Measurements from ENCODE around the gene SLC24A4.

Gene SLC24A4

DNA sequence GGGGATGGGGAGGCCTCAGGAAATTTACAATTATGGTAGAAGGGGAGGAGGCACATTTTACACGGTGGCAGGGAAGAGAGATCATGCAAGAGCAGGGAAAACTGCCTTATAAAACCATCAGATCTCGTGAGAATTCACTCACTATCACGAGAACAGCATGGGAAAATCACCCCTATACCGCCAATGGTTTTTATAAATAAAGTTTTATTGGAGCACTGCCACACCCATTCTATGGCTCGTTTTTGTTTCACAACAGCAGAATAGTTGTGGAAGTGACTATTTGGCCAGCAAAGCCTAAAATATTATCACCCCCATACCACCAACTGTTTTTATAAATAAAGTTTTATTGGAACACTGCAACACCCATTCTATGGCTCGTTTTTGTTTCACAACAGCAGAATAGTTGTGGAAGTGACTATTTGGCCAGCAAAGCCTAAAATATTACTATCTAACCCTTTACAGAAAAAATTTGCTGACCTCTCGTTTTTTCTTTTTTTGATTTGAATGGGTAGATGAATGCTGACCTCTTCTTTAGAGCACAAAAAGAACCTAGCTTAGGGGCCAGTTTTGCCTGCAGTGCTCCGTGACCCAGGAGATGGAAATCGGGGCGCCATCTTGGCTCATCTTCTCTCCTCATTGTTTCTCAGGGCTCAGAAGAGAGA lies 113.3 kb downstream of the SLC24A4 start:
- no peak overlapping the region for H3K4me3 ChIP-seq (replicated peaks in 1 of 2; ENCODE audit: low read depth in 2 of 2, low read length in 2 of 2)
- no peak for DNase-seq (ENCODE audit: low read depth in 2 of 2)
- TF ChIP-seq CTCF (IDR thresholded peaks at IDR 0.05; ENCODE audit: low read depth, low read length): no peak

- no peak for DNase-seq (ENCODE audit: low read depth in 2 of 2)
- no peak overlapping the region for H3K4me3 ChIP-seq (replicated peaks in 1 of 2; ENCODE audit: low read depth in 2 of 2, low read length in 2 of 2)
- no peak for TF ChIP-seq CTCF (IDR thresholded peaks at IDR 0.05; ENCODE audit: low read depth, low read length)
Observed at GRCh38 chr14:92437309-92437708, 114.3 kb downstream of the SLC24A4 start.

GRCh38 chr14:92437729-92438285 lies 114.8 kb downstream of the SLC24A4 start:
- TF ChIP-seq CTCF (IDR thresholded peaks at IDR 0.05; ENCODE audit: low read depth, low read length): no peak
- H3K4me3 ChIP-seq (replicated peaks in 1 of 2; ENCODE audit: low read depth in 2 of 2, low read length in 2 of 2): no peak overlapping the region
- no peak for DNase-seq (ENCODE audit: low read depth in 2 of 2)

GRCh38 chr14:92439537-92440344 lies 116.8 kb downstream of the SLC24A4 start:
- DNase-seq (ENCODE audit: low read depth in 2 of 2): no peak
- no peak overlapping the region for H3K4me3 ChIP-seq (replicated peaks in 1 of 2; ENCODE audit: low read depth in 2 of 2, low read length in 2 of 2)
- TF ChIP-seq CTCF (IDR thresholded peaks at IDR 0.05; ENCODE audit: low read depth, low read length): no peak

DNA sequence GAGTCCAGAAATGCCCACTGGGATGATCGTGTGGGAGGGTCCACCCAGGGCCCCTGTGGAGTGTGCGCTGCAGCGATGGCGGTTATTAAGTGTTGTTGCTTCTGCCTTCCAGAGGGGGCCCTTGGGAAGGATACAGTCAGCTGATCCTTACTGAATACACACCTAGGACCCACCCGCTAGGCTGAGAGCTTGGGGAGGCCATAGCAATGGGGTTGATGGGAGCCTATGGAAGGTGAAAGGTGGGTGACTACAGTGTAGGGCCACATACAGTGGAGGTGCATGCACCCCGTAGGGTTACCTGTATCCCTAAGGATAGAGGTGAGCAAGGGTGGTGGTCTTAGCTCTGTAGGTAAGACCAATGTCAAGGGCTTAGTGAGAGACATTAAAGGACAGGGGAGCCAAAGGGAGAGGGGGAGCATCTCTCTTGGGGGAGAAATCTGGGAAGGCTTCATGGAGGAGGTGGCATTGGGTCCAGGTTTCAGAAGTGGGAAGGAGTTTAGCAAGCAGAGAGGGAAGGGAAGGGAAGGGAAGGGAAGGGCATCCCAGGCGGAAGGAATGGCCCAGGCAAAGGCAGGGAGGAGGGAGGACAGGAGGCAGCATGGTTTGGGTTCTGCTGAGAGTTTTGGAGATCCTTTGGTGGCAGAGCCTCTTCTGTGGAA lies 117.5 kb downstream of the SLC24A4 start:
- no peak overlapping the region for H3K4me3 ChIP-seq (replicated peaks in 1 of 2; ENCODE audit: low read depth in 2 of 2, low read length in 2 of 2)
- no peak for TF ChIP-seq CTCF (IDR thresholded peaks at IDR 0.05; ENCODE audit: low read depth, low read length)
- no peak for DNase-seq (ENCODE audit: low read depth in 2 of 2)

DNA sequence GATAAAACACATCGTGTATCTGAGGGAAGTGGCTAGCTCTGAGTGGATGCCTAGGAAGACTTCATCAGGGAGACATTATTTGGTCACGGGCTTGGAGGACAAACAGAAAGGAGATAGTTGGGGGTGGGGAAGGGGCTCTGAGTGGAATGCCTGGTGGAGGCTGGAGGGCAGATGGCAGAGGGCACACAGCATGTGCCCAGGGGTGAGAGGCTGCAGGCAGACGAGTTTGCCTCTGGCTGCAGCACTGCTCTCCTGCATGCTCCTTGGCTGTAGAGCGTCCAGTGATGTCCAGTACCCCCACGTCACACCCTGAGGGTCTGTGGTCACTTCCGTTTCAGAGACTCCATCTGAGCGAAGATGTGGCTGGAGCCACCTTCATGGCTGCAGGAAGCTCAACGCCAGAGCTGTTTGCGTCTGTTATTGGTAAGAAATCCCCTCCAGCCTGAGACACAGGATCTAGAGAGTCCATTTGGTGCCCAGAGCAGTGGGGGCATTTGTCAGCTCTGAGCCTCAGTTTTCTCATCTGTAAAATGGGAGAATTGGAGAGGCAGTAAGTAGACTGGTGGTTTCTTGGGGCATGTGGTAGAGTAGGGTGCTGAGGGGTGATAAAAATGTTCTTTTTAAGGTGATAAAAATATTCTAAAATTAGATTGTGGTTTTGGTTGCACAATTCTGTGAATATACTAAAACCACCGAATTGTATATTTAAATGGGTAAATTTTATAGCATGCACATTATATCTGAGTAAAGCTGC lies 119.0 kb downstream of the SLC24A4 start:
- H3K4me3 ChIP-seq (replicated peaks in 1 of 2; ENCODE audit: low read depth in 2 of 2, low read length in 2 of 2): no peak overlapping the region
- DNase-seq (ENCODE audit: low read depth in 2 of 2): no peak
- no peak for TF ChIP-seq CTCF (IDR thresholded peaks at IDR 0.05; ENCODE audit: low read depth, low read length)
